Measurements from ENCODE around the gene DLGAP5. TPM values are rescaled to one million over a fixed set of nuclear protein-coding genes. Genes with fewer than 3 reads are reported as not detected.

The DLGAP5 gene
- total and polyA plus RNA-seq, 2 donors (not counting 1 experiment from before 2014, with no cell fraction given): 8.1 to 10.5 TPM

DNA sequence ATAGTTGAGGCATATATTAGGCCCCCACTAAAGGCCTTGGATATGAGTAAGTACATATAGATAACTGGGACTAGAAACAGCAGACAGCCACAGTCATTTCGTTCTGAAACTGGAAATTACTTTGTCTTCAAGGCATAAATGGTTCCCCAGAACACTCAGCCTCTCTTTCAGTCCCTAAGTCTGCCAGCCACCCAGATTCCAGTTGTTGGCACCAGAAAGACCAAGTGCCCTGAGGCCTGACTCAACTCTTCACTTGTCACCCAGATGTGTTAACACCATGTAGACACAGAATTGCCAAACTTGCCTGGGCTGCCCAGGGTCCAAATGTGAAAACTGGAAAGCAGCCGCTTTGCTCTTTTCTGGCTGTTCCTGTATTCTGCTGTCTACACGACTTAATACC is 65.4 kb downstream of the DLGAP5 start:
- Histone ChIP-seq H3K9ac (ENCODE audit: insufficient read depth, low read length) (no peak overlapping the region), H3K4me1 (ENCODE audit: control insufficient read depth, extremely low read depth, insufficient read depth, low read length) (peaks cover 18% of the 10 kb centered on the region), H3K36me3 (ENCODE audit: control insufficient read depth, insufficient read depth, low read length) (no peaks in the 10 kb centered on the region), H2AFZ (ENCODE audit: low read length) (no peak overlapping the region), H3K4me3 (replicated peaks in 1 of 4; ENCODE audit: control extremely low read depth in 1 of 4, insufficient read depth in 1 of 4, low read depth in 3 of 4, low read length in 4 of 4) (no peak overlapping the region), H3K9me3 (ENCODE audit: control insufficient read depth, insufficient read depth, low read depth, low read length) (no peaks in the 10 kb centered on the region), H3K27ac (ENCODE audit: insufficient read depth, low read length) (no peak overlapping the region), H3K4me2 (ENCODE audit: extremely low read depth, insufficient read depth, low read length) (peak overlapping the region; percentile 29), H4K20me1 (ENCODE audit: control insufficient read depth, extremely low read depth, insufficient read depth, low read length) (no peaks in the 10 kb centered on the region), H3K27me3 (ENCODE audit: control insufficient read depth, insufficient read depth, low read length) (no peaks in the 10 kb centered on the region), H3K79me2 (ENCODE audit: control insufficient read depth, insufficient read depth, low read length) (peaks cover 18% of the 10 kb centered on the region)
- no peak for DNase-seq (ENCODE audit: low read depth in 2 of 2)
- TF ChIP-seq CTCF (conservative IDR thresholded peaks at IDR 0.05 in 1 of 2, IDR thresholded peaks at IDR 0.05 in 1 of 2; ENCODE audit: low read depth in 1 of 2, low read length in 2 of 2) (no peak), EZH2 (IDR thresholded peaks at IDR 0.05; ENCODE audit: low read length, missing control alignments) (no peak)

DNA sequence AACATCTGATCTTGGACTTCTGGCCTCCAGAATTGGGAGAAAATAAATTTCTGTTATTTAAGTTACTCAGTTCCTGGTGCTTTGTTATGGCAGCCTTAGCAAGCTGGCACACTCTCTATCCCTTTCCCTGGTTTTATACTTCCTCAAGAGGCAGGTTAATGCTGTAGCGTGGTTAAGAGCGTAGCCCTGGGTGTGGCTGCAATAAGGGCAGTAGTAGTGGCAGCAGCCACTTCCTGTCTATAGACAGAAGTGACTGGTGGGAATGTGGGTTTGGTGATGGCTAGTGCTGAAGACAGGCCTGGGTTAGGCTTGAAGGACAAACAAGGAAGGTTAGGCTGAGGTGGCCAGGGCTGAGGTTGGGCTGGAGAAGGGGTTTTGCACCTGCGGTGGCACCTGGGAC is 66.0 kb downstream of the DLGAP5 start:
- no peak overlapping the region for H3K4me3 ChIP-seq (replicated peaks in 1 of 4; ENCODE audit: control extremely low read depth in 1 of 4, insufficient read depth in 1 of 4, low read depth in 3 of 4, low read length in 4 of 4)
- DNase-seq (ENCODE audit: low read depth in 2 of 2): no peak
- no peak overlapping the region for H3K27ac ChIP-seq (ENCODE audit: insufficient read depth, low read length)
- no peaks in the 10 kb centered on the region for H4K20me1 ChIP-seq (ENCODE audit: control insufficient read depth, extremely low read depth, insufficient read depth, low read length)
- peaks cover 18% of the 10 kb centered on the region for H3K4me1 ChIP-seq (ENCODE audit: control insufficient read depth, extremely low read depth, insufficient read depth, low read length)
- H3K9ac ChIP-seq (ENCODE audit: insufficient read depth, low read length): no peak overlapping the region
- no peak overlapping the region for H2AFZ ChIP-seq (ENCODE audit: low read length)
- peaks cover 12% of the 10 kb centered on the region for H3K79me2 ChIP-seq (ENCODE audit: control insufficient read depth, insufficient read depth, low read length)
- no peaks in the 10 kb centered on the region for H3K36me3 ChIP-seq (ENCODE audit: control insufficient read depth, insufficient read depth, low read length)
- TF ChIP-seq EZH2 (IDR thresholded peaks at IDR 0.05; ENCODE audit: low read length, missing control alignments) (no peak), CTCF (conservative IDR thresholded peaks at IDR 0.05 in 1 of 2, IDR thresholded peaks at IDR 0.05 in 1 of 2; ENCODE audit: low read depth in 1 of 2, low read length in 2 of 2) (no peak)
- no peak overlapping the region for H3K4me2 ChIP-seq (ENCODE audit: extremely low read depth, insufficient read depth, low read length)
- no peaks in the 10 kb centered on the region for H3K27me3 ChIP-seq (ENCODE audit: control insufficient read depth, insufficient read depth, low read length)
- no peaks in the 10 kb centered on the region for H3K9me3 ChIP-seq (ENCODE audit: control insufficient read depth, insufficient read depth, low read depth, low read length)

GRCh38 chr14:55124774-55125386 is 66.5 kb downstream of the DLGAP5 start:
- TF ChIP-seq CTCF (conservative IDR thresholded peaks at IDR 0.05 in 1 of 2, IDR thresholded peaks at IDR 0.05 in 1 of 2; ENCODE audit: low read depth in 1 of 2, low read length in 2 of 2) (no peak), EZH2 (IDR thresholded peaks at IDR 0.05; ENCODE audit: low read length, missing control alignments) (no peak)
- Histone ChIP-seq H3K9me3 (ENCODE audit: control insufficient read depth, insufficient read depth, low read depth, low read length) (no peaks in the 10 kb centered on the region), H3K79me2 (ENCODE audit: control insufficient read depth, insufficient read depth, low read length) (peaks cover 7% of the 10 kb centered on the region), H3K36me3 (ENCODE audit: control insufficient read depth, insufficient read depth, low read length) (no peaks in the 10 kb centered on the region), H3K27ac (ENCODE audit: insufficient read depth, low read length) (no peak overlapping the region), H3K4me1 (ENCODE audit: control insufficient read depth, extremely low read depth, insufficient read depth, low read length) (peaks cover 18% of the 10 kb centered on the region), H3K4me3 (replicated peaks in 1 of 4; ENCODE audit: control extremely low read depth in 1 of 4, insufficient read depth in 1 of 4, low read depth in 3 of 4, low read length in 4 of 4) (no peak overlapping the region), H3K4me2 (ENCODE audit: extremely low read depth, insufficient read depth, low read length) (no peak overlapping the region), H3K9ac (ENCODE audit: insufficient read depth, low read length) (no peak overlapping the region), H4K20me1 (ENCODE audit: control insufficient read depth, extremely low read depth, insufficient read depth, low read length) (no peaks in the 10 kb centered on the region), H3K27me3 (ENCODE audit: control insufficient read depth, insufficient read depth, low read length) (no peaks in the 10 kb centered on the region), H2AFZ (ENCODE audit: low read length) (no peak overlapping the region)
- no peak for DNase-seq (ENCODE audit: low read depth in 2 of 2)
